ENCODE data around the gene ORAI3. TPM values are rescaled to one million over a fixed set of nuclear protein-coding genes. Genes with fewer than 3 reads are reported as not detected.

ORAI3 gene
- total and polyA plus RNA-seq, 2 of the 13 experiments (the other 11 are each of a cell fraction or from before 2014, with no cell fraction given) = 11.4 to 32.0 TPM

- no peak for TF ChIP-seq DMTF1 (CRISPR knock-in tag; IDR thresholded peaks at IDR 0.05)
- TF ChIP-seq LCORL (IDR thresholded peaks at IDR 0.05) = no peak
- peak; percentile 22 for TF ChIP-seq LCORL (CRISPR knock-in tag; IDR thresholded peaks at IDR 0.05)
- TF ChIP-seq ZNF17 (CRISPR knock-in tag; IDR thresholded peaks at IDR 0.05) = no peak
- no peak for TF ChIP-seq ZNF7 (CRISPR knock-in tag; IDR thresholded peaks at IDR 0.05)
- TF ChIP-seq ZNF101 (CRISPR knock-in tag; IDR thresholded peaks at IDR 0.05; ENCODE audit: borderline replicate concordance, low read depth) = no peak
- no peak for TF ChIP-seq ZNF512B (CRISPR knock-in tag; IDR thresholded peaks at IDR 0.05; ENCODE audit: borderline replicate concordance)
- TF ChIP-seq ZSCAN12 (CRISPR knock-in tag; IDR thresholded peaks at IDR 0.05) = no peak
- no peak for TF ChIP-seq CBX2 (IDR thresholded peaks at IDR 0.05; ENCODE audit: low read depth, low read length)
- TF ChIP-seq CBX2 (CRISPR knock-in tag; IDR thresholded peaks at IDR 0.05; ENCODE audit: low read depth) = no peak
- TF ChIP-seq ZNF326 (CRISPR knock-in tag; IDR thresholded peaks at IDR 0.05; ENCODE audit: borderline replicate concordance) = no peak
- peak; percentile 86; the same call in 1 of the 2 replicates for TF ChIP-seq ZHX2 (IDR thresholded peaks at IDR 0.05; ENCODE audit: low read depth)
- TF ChIP-seq ZHX2 (CRISPR knock-in tag; IDR thresholded peaks at IDR 0.05; ENCODE audit: borderline replicate concordance) = no peak
- no peak for TF ChIP-seq KAT7 (CRISPR knock-in tag; IDR thresholded peaks at IDR 0.05; ENCODE audit: borderline replicate concordance)
- TF ChIP-seq ELF1 (CRISPR knock-in tag; IDR thresholded peaks at IDR 0.05) = peak; percentile 84
- TF ChIP-seq ETV6 (CRISPR knock-in tag; conservative IDR thresholded peaks at IDR 0.05) = peak; percentile 90; the same call in 1 of the 2 replicates
- no peak for TF ChIP-seq IKZF1 (IDR thresholded peaks at IDR 0.05)
- no peak for TF ChIP-seq SMARCC2 (IDR thresholded peaks at IDR 0.05)
- no peak for TF ChIP-seq ZMYM2 (CRISPR knock-in tag; IDR thresholded peaks at IDR 0.05)
- no peak for TF ChIP-seq ZNF674 (CRISPR knock-in tag; IDR thresholded peaks at IDR 0.05; ENCODE audit: low read depth)
- TF ChIP-seq EED (CRISPR knock-in tag; IDR thresholded peaks at IDR 0.05) = no peak
- no peak for TF ChIP-seq HOXA9 (CRISPR knock-in tag; IDR thresholded peaks at IDR 0.05; ENCODE audit: borderline replicate concordance)
Observed at GRCh38 chr16:30922960-30923535, 25.8 kb upstream of the ORAI3 start (continued).
